HG03571 (cell line): Measurements from ENCODE around the gene CHST1.

Source experiments
- ATAC-seq: cut with Tn5 transposase; IDR thresholded peaks from one replicate; pipeline ENCODE4 v1.9.1; 2021; ENCODE audit not compliant: unreplicated experiment

The CHST1 gene

GRCh38 chr11:45674481-45675190 lies 9.2 kb upstream of the CHST1 start:
- no peak for ATAC-seq

GRCh38 chr11:45673441-45673840 lies 8.0 kb upstream of the CHST1 start:
- no peak for ATAC-seq

GRCh38 chr11:45672593-45672992 lies 7.2 kb upstream of the CHST1 start:
- no peak for ATAC-seq

GRCh38 chr11:45671246-45672171 lies 6.1 kb upstream of the CHST1 start:
- ATAC-seq, result no peak

- ATAC-seq, result no peak
Measured at GRCh38 chr11:45670386-45671135, 5.1 kb upstream of the CHST1 start.

GRCh38 chr11:45669956-45670355 lies 4.5 kb upstream of the CHST1 start:
- no peak for ATAC-seq

- no peak for ATAC-seq
Measured at GRCh38 chr11:45669146-45669545, 3.7 kb upstream of the CHST1 start.

- ATAC-seq, result no peak
Measured at GRCh38 chr11:45667929-45668680, 2.7 kb upstream of the CHST1 start.

GRCh38 chr11:45666648-45667642 lies 1.5 kb upstream of the CHST1 start:
- no peak for ATAC-seq

GRCh38 chr11:45665933-45666647 lies 668 bp upstream of the CHST1 start:
- no peak for ATAC-seq

GRCh38 chr11:45664376-45665205 lies 831 bp downstream of the CHST1 start:
- ATAC-seq, result no peak

GRCh38 chr11:45663486-45664375 lies 1.7 kb downstream of the CHST1 start:
- no peak for ATAC-seq

- ATAC-seq, result no peak
Measured at GRCh38 chr11:45662665-45663485, 2.5 kb downstream of the CHST1 start.

- no peak for ATAC-seq
Measured at GRCh38 chr11:45662096-45662664, 3.2 kb downstream of the CHST1 start.

- no peak for ATAC-seq
Measured at GRCh38 chr11:45661439-45662055, 3.9 kb downstream of the CHST1 start.
